ENCODE results near the gene MN1.

The MN1 gene

GRCh38 chr22:27793576-27793975, 8.0 kb downstream of the MN1 start:
- DNase-seq (ENCODE audit: low read depth in 1 of 2, low spot score in 1 of 2) = no peak
- no peak overlapping the region for H3K27ac ChIP-seq (replicated peaks)
- H3K4me3 ChIP-seq (replicated peaks; ENCODE audit: insufficient read depth, low read length) = no peak overlapping the region
- no peak for TF ChIP-seq CTCF (IDR thresholded peaks at IDR 0.05; ENCODE audit: insufficient read depth, low read length)
- no peak for TF ChIP-seq REST (IDR thresholded peaks at IDR 0.05; ENCODE audit: insufficient replicate concordance, low read depth)
- TF ChIP-seq POLR2AphosphoS5 (IDR thresholded peaks at IDR 0.05; ENCODE audit: low read depth) = no peak
- no peak for TF ChIP-seq GABPA (IDR thresholded peaks at IDR 0.05; ENCODE audit: low read depth)
- TF ChIP-seq SPI1 (IDR thresholded peaks at IDR 0.05; ENCODE audit: borderline replicate concordance, low read depth) = no peak
- peaks cover 2% of the 10 kb centered on the region for H3K27me3 ChIP-seq (ENCODE audit: insufficient read depth, poor library complexity, severe bottlenecking)

- TF ChIP-seq CTCF (IDR thresholded peaks at IDR 0.05; ENCODE audit: insufficient read depth, low read length) = no peak
- no peak for TF ChIP-seq REST (IDR thresholded peaks at IDR 0.05; ENCODE audit: insufficient replicate concordance, low read depth)
- no peak for TF ChIP-seq SPI1 (IDR thresholded peaks at IDR 0.05; ENCODE audit: borderline replicate concordance, low read depth)
- no peak for TF ChIP-seq GABPA (IDR thresholded peaks at IDR 0.05; ENCODE audit: low read depth)
- TF ChIP-seq POLR2AphosphoS5 (IDR thresholded peaks at IDR 0.05; ENCODE audit: low read depth) = no peak
These were observed 8.9 kb downstream of the MN1 start for GRCh38 chr22:27792452-27793161.

DNA sequence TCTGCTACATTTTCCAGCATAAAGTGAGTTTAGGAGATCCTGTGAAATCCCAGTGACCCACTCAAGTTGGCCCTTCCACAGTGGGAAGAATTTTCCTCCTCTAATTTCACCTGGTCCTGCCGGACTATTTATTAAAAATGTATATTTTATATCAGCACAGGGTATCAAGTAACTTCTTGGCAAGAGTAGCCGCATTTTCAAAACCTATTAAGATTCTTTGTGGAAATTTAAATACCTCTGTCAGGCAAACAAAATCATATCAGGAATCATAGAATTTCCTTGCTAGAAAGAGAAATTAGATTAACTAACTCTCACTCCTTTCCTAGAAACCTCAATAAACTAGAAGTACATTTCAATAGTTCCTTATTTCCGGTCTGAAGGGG, 9.7 kb downstream of the MN1 start:
- Histone ChIP-seq H3K27me3 (ENCODE audit: insufficient read depth, poor library complexity, severe bottlenecking) (peaks cover 2% of the 10 kb centered on the region), H3K4me3 (replicated peaks; ENCODE audit: insufficient read depth, low read length) (no peak overlapping the region), H3K27ac (replicated peaks) (no peak overlapping the region)
- TF ChIP-seq POLR2AphosphoS5 (IDR thresholded peaks at IDR 0.05; ENCODE audit: low read depth) = no peak
- no peak for TF ChIP-seq CTCF (IDR thresholded peaks at IDR 0.05; ENCODE audit: insufficient read depth, low read length)
- TF ChIP-seq REST (IDR thresholded peaks at IDR 0.05; ENCODE audit: insufficient replicate concordance, low read depth) = no peak
- TF ChIP-seq SPI1 (IDR thresholded peaks at IDR 0.05; ENCODE audit: borderline replicate concordance, low read depth) = no peak
- TF ChIP-seq GABPA (IDR thresholded peaks at IDR 0.05; ENCODE audit: low read depth) = no peak
- no peak for DNase-seq (ENCODE audit: low read depth in 1 of 2, low spot score in 1 of 2)

More at GRCh38 chr22:27792452-27793161, 8.9 kb downstream of the MN1 start:
- no peak for DNase-seq (ENCODE audit: low read depth in 1 of 2, low spot score in 1 of 2)
- no peak overlapping the region for H3K4me3 ChIP-seq (replicated peaks; ENCODE audit: insufficient read depth, low read length)
- peaks cover 2% of the 10 kb centered on the region for H3K27me3 ChIP-seq (ENCODE audit: insufficient read depth, poor library complexity, severe bottlenecking)
- no peak overlapping the region for H3K27ac ChIP-seq (replicated peaks)
